Activated naive CD4-positive, alpha-beta T cell (primary cell): ENCODE measurements around the gene JAKMIP2.
"Not testable (repeated sequence)": the region's sequence is repeated elsewhere in the genome, so short reads cannot be mapped to it uniquely, and the experiment has no call there.

Experiments
- DNase-seq, 4 experiments: peaks; one replicate each; lab custom pipeline; 2025; lab: John Stamatoyannopoulos, UW

Gene JAKMIP2

GRCh38 chr5:147746986-147747385, 35.5 kb downstream of the JAKMIP2 start:
- no peak for DNase-seq

GRCh38 chr5:147743678-147744374, 38.7 kb downstream of the JAKMIP2 start:
- DNase-seq = no peak

DNA sequence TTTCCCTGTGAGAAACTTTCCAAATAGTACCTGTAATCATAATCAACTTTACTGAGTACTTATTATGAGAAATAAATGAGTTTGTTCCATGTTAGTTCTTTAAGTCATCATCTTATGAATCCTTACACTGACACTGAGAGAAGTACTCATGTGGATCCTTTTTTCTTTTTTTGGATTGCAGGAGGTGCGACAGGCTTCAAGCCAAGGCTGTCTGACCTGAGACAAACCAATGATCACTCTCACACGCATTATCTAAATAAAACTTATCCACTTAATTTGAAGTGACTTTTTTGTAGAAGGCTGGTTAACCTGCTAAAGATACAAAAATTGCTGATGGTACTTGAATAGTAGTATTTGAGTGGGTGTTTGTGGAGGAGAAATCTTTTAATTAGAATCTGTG, 39.5 kb downstream of the JAKMIP2 start:
- no peak for DNase-seq

DNA sequence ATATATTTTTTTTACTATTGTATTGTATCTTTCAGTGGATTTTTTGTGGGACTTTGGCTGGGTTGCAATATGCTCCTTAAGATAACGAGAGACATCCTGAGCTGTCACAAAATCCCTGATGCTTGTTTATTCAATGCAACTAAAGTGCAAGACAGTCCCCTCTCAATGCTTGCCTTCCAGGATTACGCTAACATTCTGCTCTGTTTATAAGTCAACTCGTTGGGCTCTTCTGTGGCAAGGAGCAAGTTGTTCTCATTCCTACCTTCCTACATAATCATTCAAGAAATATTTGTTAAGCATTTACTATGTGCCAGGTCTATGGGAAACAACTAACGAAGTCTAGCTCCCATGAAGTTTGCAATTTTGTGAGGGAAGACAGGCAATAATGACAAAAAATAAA, 40.4 kb downstream of the JAKMIP2 start:
- no peak for DNase-seq

GRCh38 chr5:147740864-147741263, 41.7 kb downstream of the JAKMIP2 start:
- no peak for DNase-seq

- DNase-seq = no peak
These were observed 44.6 kb downstream of the JAKMIP2 start for GRCh38 chr5:147737921-147738320.

- DNase-seq = no peak
These were observed 46.9 kb downstream of the JAKMIP2 start for GRCh38 chr5:147735621-147736125.

GRCh38 chr5:147734894-147735293, 47.6 kb downstream of the JAKMIP2 start:
- DNase-seq = no peak

GRCh38 chr5:147733075-147733474, 49.5 kb downstream of the JAKMIP2 start:
- no peak for DNase-seq

DNA sequence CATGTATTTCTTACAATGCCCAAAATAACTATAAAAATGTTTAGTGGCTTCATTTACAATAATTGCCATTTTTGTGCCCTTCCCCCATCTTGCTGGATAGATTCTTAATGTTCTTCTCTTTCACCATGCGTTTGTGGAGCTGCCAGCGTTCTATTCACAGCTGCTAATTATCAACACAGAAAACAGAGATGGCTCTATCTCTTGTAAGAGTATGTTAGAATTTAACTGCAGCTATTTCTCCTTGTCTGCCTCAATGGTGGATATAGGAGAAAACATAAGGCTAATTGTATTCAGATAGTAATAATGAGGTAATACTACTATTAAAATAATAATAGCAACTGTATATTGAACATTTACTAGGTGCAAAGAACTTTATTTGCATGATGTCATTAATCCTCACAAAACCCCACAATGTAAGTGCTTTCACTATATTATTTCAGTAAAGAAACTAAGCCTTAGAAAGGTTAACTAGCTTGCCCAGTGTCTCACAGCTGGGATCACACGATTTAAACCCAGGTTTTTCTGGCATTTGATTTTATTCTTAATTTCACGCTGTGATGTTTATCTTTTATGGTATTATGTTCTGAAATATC, 50.1 kb downstream of the JAKMIP2 start:
- DNase-seq = no peak

DNA sequence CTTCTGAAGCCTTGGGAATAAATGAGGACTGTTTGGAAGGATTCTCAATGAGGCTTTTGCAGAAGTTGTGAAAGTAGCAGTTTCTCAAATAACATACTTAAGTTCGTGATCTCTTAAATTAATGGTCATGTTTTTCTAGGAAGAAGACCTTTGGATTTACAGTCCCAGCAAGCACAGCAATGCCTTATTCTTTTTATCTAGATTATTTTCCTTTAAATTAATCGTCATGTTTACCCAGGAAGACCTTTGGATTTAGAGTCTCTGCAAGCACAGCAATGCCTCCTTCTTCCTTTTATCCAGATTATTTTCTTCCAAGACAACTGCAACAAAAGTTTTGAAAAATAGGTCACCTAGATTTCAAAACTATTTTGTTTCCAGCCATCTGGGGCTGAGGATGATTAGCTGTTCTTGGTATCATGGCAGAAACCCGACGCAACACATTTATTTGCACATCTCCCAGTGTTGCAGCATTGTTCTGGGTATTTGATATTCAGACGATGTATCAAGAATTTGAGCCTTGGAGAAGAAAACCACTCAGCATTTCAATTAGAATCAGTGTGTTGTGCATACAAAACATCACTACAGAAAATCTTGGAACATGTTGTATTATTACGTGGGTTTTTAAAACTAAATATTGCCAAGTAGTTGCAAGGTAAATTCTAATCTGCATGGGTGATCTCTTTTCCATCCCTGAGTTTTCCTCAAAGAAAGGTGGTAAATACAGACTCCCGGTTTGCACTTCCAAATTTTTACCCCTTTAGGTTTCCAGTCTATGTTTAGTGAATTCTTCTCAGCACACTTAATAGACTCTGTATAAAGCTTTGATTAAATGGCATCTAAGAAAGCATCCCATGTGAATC, 50.9 kb downstream of the JAKMIP2 start:
- DNase-seq = no peak

DNA sequence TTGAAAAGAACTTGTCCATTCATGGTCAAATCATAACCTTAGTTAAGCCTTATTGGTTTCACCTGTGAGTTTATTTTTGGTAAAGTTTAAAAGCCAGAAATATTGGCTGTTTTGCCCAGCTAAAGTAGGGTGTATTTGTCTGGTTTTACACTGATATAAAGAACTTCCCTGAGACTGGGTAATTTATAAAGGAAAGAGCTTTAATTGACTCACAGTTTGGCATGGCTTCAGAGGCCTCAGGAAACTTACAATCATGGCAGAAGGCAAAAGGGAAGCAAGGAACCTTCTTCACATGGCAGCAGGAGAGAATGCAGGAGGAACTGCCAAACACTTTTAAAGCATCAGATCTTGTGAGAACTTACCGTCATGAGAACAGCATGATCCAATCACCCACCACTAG, 55.3 kb downstream of the JAKMIP2 start:
- no peak for DNase-seq

GRCh38 chr5:147721191-147721960, 61.2 kb downstream of the JAKMIP2 start:
- not testable (repeated sequence) for DNase-seq

DNA sequence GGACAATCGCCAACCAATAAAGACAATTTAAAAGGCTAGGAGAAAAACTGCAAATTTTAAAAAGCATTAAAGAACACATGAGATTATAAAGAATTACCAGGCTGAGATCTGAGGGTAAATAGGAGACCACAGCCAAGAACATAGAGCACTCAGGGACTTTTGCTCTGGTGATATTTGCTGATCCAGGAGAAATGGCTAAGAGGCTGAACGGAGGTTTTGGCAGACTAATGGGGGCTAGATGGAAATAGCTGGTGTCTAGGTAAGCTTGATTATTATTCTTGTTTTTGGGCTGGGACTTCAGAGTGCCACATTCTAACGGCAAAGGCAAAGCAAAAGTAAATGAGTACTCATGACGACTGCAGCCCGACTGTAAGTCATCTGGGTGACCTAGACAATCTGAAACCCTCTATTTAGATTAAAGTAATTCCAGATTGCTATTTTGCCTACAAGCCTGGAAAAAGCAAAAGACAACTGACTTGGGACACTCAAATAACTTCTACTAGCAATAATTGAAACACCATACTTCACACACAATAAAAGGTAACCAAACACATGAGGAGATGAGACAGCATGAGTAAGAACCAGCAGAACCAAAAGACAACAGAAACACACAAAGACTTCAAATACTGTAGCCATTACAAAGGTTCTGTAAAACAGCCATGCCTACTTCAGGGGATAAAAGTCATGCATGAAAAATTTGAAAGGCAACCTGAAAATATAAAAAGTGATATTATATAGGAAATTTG, 68.8 kb downstream of the JAKMIP2 start:
- DNase-seq = no peak

DNA sequence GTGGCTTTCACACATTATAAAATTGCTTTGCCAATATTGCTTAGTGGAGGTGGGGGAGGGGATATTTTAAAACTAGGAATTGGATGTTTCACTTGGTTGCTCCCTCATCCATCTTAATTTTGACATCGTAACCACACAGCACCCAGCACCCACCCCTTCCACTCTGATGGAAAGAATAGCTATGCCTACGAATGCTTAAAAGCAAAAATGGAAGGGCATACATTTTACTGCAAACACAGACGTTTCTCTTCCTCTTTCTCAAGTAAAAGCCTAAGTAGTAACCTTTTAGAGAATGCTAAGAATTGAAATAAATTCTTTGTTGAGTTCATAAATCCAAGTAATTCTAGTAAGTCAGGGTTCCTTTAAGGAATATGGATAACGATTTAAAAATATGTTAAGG, 69.9 kb downstream of the JAKMIP2 start:
- no peak for DNase-seq

GRCh38 chr5:147712019-147712418, 70.5 kb downstream of the JAKMIP2 start:
- no peak for DNase-seq

DNA sequence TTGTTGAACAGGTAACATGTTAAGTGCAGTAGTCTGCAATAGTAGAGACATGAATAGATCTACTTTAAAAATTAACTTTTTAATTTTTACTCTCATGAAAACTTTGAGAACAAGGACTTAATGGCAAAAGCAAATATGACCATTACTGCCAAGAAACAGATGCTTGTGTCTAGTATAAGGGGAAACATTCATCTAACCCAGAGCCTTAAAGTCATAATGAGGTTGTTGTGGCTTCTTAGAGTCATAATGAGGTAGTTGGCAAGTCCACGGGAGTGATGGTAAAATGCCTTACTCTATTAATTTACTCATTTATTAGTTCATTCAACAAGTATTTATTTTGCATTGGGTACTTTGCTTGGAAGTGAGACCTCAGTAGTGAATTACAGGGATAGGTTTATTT, 71.5 kb downstream of the JAKMIP2 start:
- no peak for DNase-seq

DNA sequence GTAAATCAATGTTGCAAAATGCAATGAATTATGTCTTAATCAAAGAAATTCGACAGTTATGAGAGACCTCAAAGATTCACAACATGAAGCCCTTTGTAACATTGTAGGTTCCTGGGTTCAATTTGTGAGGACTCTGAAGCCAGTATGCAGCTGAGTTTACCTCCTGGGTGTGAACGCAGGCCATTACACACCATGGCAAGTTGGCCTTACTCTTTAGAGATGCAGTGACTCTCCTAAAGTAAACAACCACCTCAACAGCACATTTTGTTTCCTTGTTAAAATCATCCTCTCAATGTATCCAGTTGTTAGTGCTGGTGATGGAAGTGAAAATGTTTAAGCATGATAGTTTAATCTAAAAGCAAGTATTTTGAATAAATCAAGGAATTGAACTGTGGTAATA, 73.8 kb downstream of the JAKMIP2 start:
- DNase-seq = no peak

DNA sequence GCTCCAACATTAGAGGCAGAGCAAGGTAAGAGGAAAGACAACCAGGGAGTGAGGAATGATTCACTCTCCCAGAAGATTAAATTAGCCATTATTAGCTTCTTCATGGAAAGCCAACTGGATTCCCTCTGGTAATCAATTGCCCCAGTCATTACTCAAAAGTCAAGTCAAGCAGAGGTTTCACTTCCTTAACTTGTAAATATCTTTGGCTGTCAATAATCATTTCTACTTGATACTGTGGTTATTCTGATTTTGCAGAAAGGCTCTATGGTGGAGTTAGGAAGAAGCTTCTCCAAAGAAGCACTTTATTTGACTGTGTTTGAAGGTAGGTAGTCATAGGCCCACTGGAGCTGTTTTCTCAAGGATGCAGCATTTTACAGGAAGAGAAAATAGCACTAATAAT, 78.0 kb downstream of the JAKMIP2 start:
- DNase-seq = no peak

GRCh38 chr5:147701468-147701867, 81.1 kb downstream of the JAKMIP2 start:
- no peak for DNase-seq

GRCh38 chr5:147699496-147700088, 82.9 kb downstream of the JAKMIP2 start:
- no peak for DNase-seq
